GM23338 (cell line): ENCODE results near the gene PTGDR2. TPM values are rescaled to one million over a fixed set of nuclear protein-coding genes. Genes with fewer than 3 reads are reported as not detected.

Experiments
- ATAC-seq: fragments of 200-7000 bp; cut with Tn5 transposase; 3 replicates; pipeline ENCODE4 v1.9.1; 2020
- DNase-seq: peaks from one replicate; pipeline ENCODE4 v3.0.0-alpha.2; 2015; ENCODE audit warnings: low spot score
- H2AFZ ChIP-seq: fragments of 200-600 bp; sonication (generic); 2 replicates; pipeline ENCODE4 v1.8.0; 2016; ENCODE audit warnings: antibody characterized with exemption, mild to moderate bottlenecking, moderate library complexity
- H3F3A ChIP-seq: fragments of 200-600 bp; sonication (generic); replicated peaks from 2 replicates; pipeline ENCODE4 v1.8.0; 2017; ENCODE audit warnings: antibody characterized with exemption, mixed run types, low read depth
- H3K27ac ChIP-seq: fragments of 200-600 bp; sonication (generic); 2 replicates; pipeline ENCODE4 v1.6.1; 2016; ENCODE audit warnings: low read depth
- H3K27me3 ChIP-seq: fragments of 200-600 bp; sonication (generic); 2 replicates; pipeline ENCODE4 v1.8.0; 2016; ENCODE audit warnings: mild to moderate bottlenecking, mixed run types, moderate library complexity; ENCODE audit not compliant: insufficient read depth
- H3K36me3 ChIP-seq: fragments of 200-600 bp; sonication (generic); 2 replicates; pipeline ENCODE4 v1.8.0; 2016; ENCODE audit warnings: mild to moderate bottlenecking; ENCODE audit not compliant: insufficient read depth
- H3K4me1 ChIP-seq: fragments of 200-600 bp; sonication (generic); 2 replicates; pipeline ENCODE4 v1.8.0; 2016; ENCODE audit warnings: mild to moderate bottlenecking, moderate library complexity; ENCODE audit not compliant: insufficient read depth
- H3K4me2 ChIP-seq: fragments of 200-600 bp; sonication (generic); 2 replicates; pipeline ENCODE4 v1.7.1; 2017; ENCODE audit warnings: mixed run types
- H3K4me3 ChIP-seq: fragments of 200-600 bp; sonication (generic); 2 replicates; pipeline ENCODE4 v1.6.1; 2016; ENCODE audit warnings: mixed run types
- H3K79me2 ChIP-seq: fragments of 200-600 bp; sonication (generic); replicated peaks from 2 replicates; pipeline ENCODE4 v1.8.0; 2017; ENCODE audit warnings: mild to moderate bottlenecking; ENCODE audit not compliant: insufficient read depth
- H3K9me2 ChIP-seq: fragments of 200-600 bp; sonication (generic); 2 replicates; pipeline ENCODE4 v1.8.0; 2017; ENCODE audit not compliant: insufficient read depth
- H4K20me1 ChIP-seq: fragments of 200-600 bp; sonication (generic); replicated peaks from 2 replicates; pipeline ENCODE4 v1.8.0; 2017; ENCODE audit warnings: mild to moderate bottlenecking; ENCODE audit not compliant: insufficient read depth
- H3K27ac Mint-ChIP-seq: 2 replicates; pipeline ENCODE4 v1.8.0; 2020; ENCODE audit warnings: inconsistent platforms, mild to moderate bottlenecking, moderate library complexity, mixed read lengths
- H3K27me3 Mint-ChIP-seq: 3 replicates; pipeline ENCODE4 v1.8.0; 2022; ENCODE audit warnings: low read depth, mild to moderate bottlenecking, moderate library complexity, mixed read lengths, inconsistent platforms; ENCODE audit not compliant: insufficient read depth, poor library complexity
- H3K36me3 Mint-ChIP-seq: 3 replicates; pipeline ENCODE4 v1.8.0; 2021; ENCODE audit warnings: low read depth, mild to moderate bottlenecking, inconsistent platforms, moderate library complexity, mixed read lengths
- H3K4me1 Mint-ChIP-seq: 3 replicates; pipeline ENCODE4 v1.8.0; 2020; ENCODE audit warnings: mild to moderate bottlenecking, inconsistent platforms, mixed read lengths
- H3K4me3 Mint-ChIP-seq: 3 replicates; pipeline ENCODE4 v1.8.0; 2021; ENCODE audit warnings: moderate library complexity, mild to moderate bottlenecking, inconsistent platforms, mixed read lengths
- H3K9me3 Mint-ChIP-seq: 3 replicates; pipeline ENCODE4 v1.8.0; 2020; ENCODE audit warnings: moderate library complexity, mild to moderate bottlenecking, inconsistent platforms, mixed read lengths
- CREB1 ChIP-seq: fragments of 250-450 bp; sonication (Bioruptor Pico); IDR thresholded peaks from 2 replicates; pipeline ENCODE4 v1.5.0; 2020; ENCODE audit warnings: low read depth, mild to moderate bottlenecking, moderate library complexity
- CTCF ChIP-seq, 2 experiments: fragments of 200-600 bp in 1 of 2; sonication (generic) in 1 of 2; conservative IDR thresholded peaks; 2 replicates each; pipeline versions ENCODE4 v1.5.1 to v1.6.1; 2016 to 2017; ENCODE audit warnings: antibody characterized with exemption in 2 of 2, low read depth in 2 of 2, mild to moderate bottlenecking in 2 of 2, moderate library complexity in 1 of 2
- EZH2phosphoT487 ChIP-seq: fragments of 200-600 bp; sonication (generic); IDR thresholded peaks from one replicate; pipeline ENCODE4 v1.8.1; 2018; ENCODE audit warnings: antibody characterized with exemption; ENCODE audit not compliant: unreplicated experiment
- JUNB ChIP-seq: IDR thresholded peaks from one replicate; pipeline ENCODE4 v1.6.1; 2016; ENCODE audit warnings: antibody characterized with exemption; ENCODE audit not compliant: unreplicated experiment
- NANOG ChIP-seq: IDR thresholded peaks from 2 replicates; pipeline ENCODE4 v1.6.1; 2016; ENCODE audit warnings: antibody characterized with exemption, borderline replicate concordance
- STAT1 ChIP-seq: IDR thresholded peaks from one replicate; pipeline ENCODE4 v1.6.1; 2016; ENCODE audit warnings: antibody characterized with exemption; ENCODE audit not compliant: unreplicated experiment
- ZNF114 ChIP-seq: fragments of 250-450 bp; sonication (Bioruptor Pico); IDR thresholded peaks from 2 replicates; pipeline ENCODE4 v1.5.0; 2020; ENCODE audit warnings: mild to moderate bottlenecking, moderate library complexity
- ZNF331 ChIP-seq: fragments of 250-450 bp; sonication (Bioruptor Pico); IDR thresholded peaks from 2 replicates; pipeline ENCODE4 v1.5.0; 2020; ENCODE audit warnings: low read depth, mild to moderate bottlenecking, moderate library complexity
- ZNF462 ChIP-seq: fragments of 250-450 bp; sonication (Bioruptor Pico); IDR thresholded peaks from 2 replicates; pipeline ENCODE4 v1.5.0; 2020; ENCODE audit warnings: mild to moderate bottlenecking, moderate library complexity
- polyA plus RNA-seq: library from polyadenylated mRNA; unstranded; fragments of >200 nt; fragmentation: Nextera tagmentation; extraction: Ambion mirVana; gene quantifications from 2 replicates; pipeline ENCODE4 v1.2.1, GENCODE V29; 2016
- total RNA-seq: library from RNA; depleted of rRNA; stranded (reverse); fragments of >200 nt; shearing (Covaris generic); gene quantifications from 2 replicates; pipeline ENCODE4 v1.2.3, GENCODE V29; 2014

Gene PTGDR2
- total and polyA plus RNA-seq, 2 experiments from 2014 or later, result 0.24 to 0.73 TPM

GRCh38 chr11:60835534-60835846 is 20.3 kb downstream of the PTGDR2 start (continued):
- TF ChIP-seq ZNF462, result no peak
- TF ChIP-seq EZH2phosphoT487, result no peak

- Histone ChIP-seq H3K36me3 (no peaks in the 10 kb centered on the region), H3K4me3 (no peak overlapping the region), H3K27me3 (no peaks in the 10 kb centered on the region), H4K20me1 (no peaks in the 10 kb centered on the region; the same call in 1 of the 2 replicates), H3F3A (no peaks in the 10 kb centered on the region), H2AFZ (no peak overlapping the region), H3K4me1 (no peaks in the 10 kb centered on the region; the same call in 1 of the 2 replicates), H3K9me2 (no peaks in the 10 kb centered on the region), H3K4me2 (no peak overlapping the region), H3K27ac (no peak overlapping the region), H3K79me2 (no peaks in the 10 kb centered on the region)
- H3K9me3 Mint-ChIP-seq, result no peaks in the 10 kb centered on the region
- ATAC-seq (no peak), DNase-seq (no peak)
- no peaks in the 10 kb centered on the region for H3K4me1 Mint-ChIP-seq
- no peaks in the 10 kb centered on the region for H3K36me3 Mint-ChIP-seq
- no peak overlapping the region for H3K4me3 Mint-ChIP-seq
- peaks cover 7% of the 10 kb centered on the region for H3K27me3 Mint-ChIP-seq
- no peak overlapping the region for H3K27ac Mint-ChIP-seq
- TF ChIP-seq STAT1 (no peak), CREB1 (CRISPR knock-in tag) (no peak), NANOG (no peak), CTCF (conservative IDR thresholded peaks at IDR 0.05; ENCODE audit: low read depth in 2 of 2) (no peak), JUNB (no peak), ZNF331 (CRISPR knock-in tag) (no peak), ZNF114 (CRISPR knock-in tag) (no peak)
Observed at GRCh38 chr11:60834742-60835533, 20.8 kb downstream of the PTGDR2 start.
